GM12872 (cell line): ENCODE results near the gene FYN.

ENCODE experiments used
- CTCF ChIP-seq: IDR thresholded peaks from 3 replicates; pipeline ENCODE4 v1.5.1; 2011; ENCODE audit warnings: low read depth, mild to moderate bottlenecking, low read length, moderate library complexity; ENCODE audit not compliant: insufficient read depth

Gene FYN

GRCh38 chr6:111750153-111750552 is 123.1 kb downstream of the FYN start:
- no peak for TF ChIP-seq CTCF

- TF ChIP-seq CTCF: no peak
Measured at GRCh38 chr6:111748231-111748647, 125.0 kb downstream of the FYN start.

- no peak for TF ChIP-seq CTCF
Measured at GRCh38 chr6:111747829-111748228, 125.4 kb downstream of the FYN start.

GRCh38 chr6:111747396-111747795 is 125.9 kb downstream of the FYN start:
- no peak for TF ChIP-seq CTCF

- no peak for TF ChIP-seq CTCF
Measured at GRCh38 chr6:111746983-111747382, 126.3 kb downstream of the FYN start.

GRCh38 chr6:111745636-111746035 is 127.6 kb downstream of the FYN start:
- no peak for TF ChIP-seq CTCF

GRCh38 chr6:111745186-111745585 is 128.1 kb downstream of the FYN start:
- TF ChIP-seq CTCF: no peak
